SKM-1 treated with dmso at 0.1 percent for 144 hours (cell line): ENCODE data around the gene PNLIPRP1.

ENCODE experiments used
- DNase-seq: peaks from one replicate; lab custom pipeline; 2025; ENCODE audit not compliant: unreplicated experiment; lab: John Stamatoyannopoulos, UW

The PNLIPRP1 gene

GRCh38 chr10:116629340-116629739 lies 38.6 kb downstream of the PNLIPRP1 start:
- DNase-seq: no peak

GRCh38 chr10:116630020-116630419 lies 39.3 kb downstream of the PNLIPRP1 start:
- DNase-seq: no peak

GRCh38 chr10:116631871-116632295 lies 41.1 kb downstream of the PNLIPRP1 start:
- no peak for DNase-seq

- no peak for DNase-seq
Observed at GRCh38 chr10:116632596-116633215, 41.9 kb downstream of the PNLIPRP1 start.

- DNase-seq: no peak
Observed at GRCh38 chr10:116633216-116633600, 42.4 kb downstream of the PNLIPRP1 start.

GRCh38 chr10:116634126-116634975 lies 43.6 kb downstream of the PNLIPRP1 start:
- DNase-seq: no peak

- no peak for DNase-seq
Observed at GRCh38 chr10:116636385-116636784, 45.6 kb downstream of the PNLIPRP1 start.

- no peak for DNase-seq
Observed at GRCh38 chr10:116636976-116637375, 46.2 kb downstream of the PNLIPRP1 start.

- no peak for DNase-seq
Observed at GRCh38 chr10:116637830-116638229, 47.1 kb downstream of the PNLIPRP1 start.

GRCh38 chr10:116646502-116646901 lies 55.7 kb downstream of the PNLIPRP1 start:
- no peak for DNase-seq

GRCh38 chr10:116648903-116649302 lies 58.1 kb downstream of the PNLIPRP1 start:
- DNase-seq: no peak

- no peak for DNase-seq
Observed at GRCh38 chr10:116653885-116654284, 63.1 kb downstream of the PNLIPRP1 start.

- peak; percentile 10 for DNase-seq
Observed at GRCh38 chr10:116654816-116655215, 64.1 kb downstream of the PNLIPRP1 start.

GRCh38 chr10:116655568-116655967 lies 64.8 kb downstream of the PNLIPRP1 start:
- no peak for DNase-seq

- DNase-seq: no peak
Observed at GRCh38 chr10:116656044-116656443, 65.3 kb downstream of the PNLIPRP1 start.

GRCh38 chr10:116657863-116658551 lies 67.2 kb downstream of the PNLIPRP1 start:
- DNase-seq: no peak
